Uterus (tissue), 4 donors: Measurements from ENCODE around the gene ANKRD16. TPM values are rescaled to one million over a fixed set of nuclear protein-coding genes. Genes with fewer than 3 reads are reported as not detected.

Experiments used
- DNase-seq, 2 donors: peaks; one replicate each; pipeline ENCODE4 v3.0.0-alpha.2; 2019 to 2020
- H3K27ac ChIP-seq, 2 donors: fragments of 200-600 bp; sonication (generic); 1 replicate in 1 of 2; 2 replicates in 1 of 2; pipeline ENCODE4 v1.5.1; 2016 to 2018
- H3K27me3 ChIP-seq, 2 donors: fragments of 200-600 bp; sonication (generic); one replicate each; pipeline ENCODE4 v1.5.1; 2018 to 2019; ENCODE audit warnings: control low read depth in 1 of 2
- H3K36me3 ChIP-seq, 2 donors: fragments of 200-600 bp; sonication (generic); one replicate each; pipeline ENCODE4 v1.5.1; 2019; ENCODE audit warnings: control low read depth in 1 of 2
- H3K4me1 ChIP-seq, 2 donors: fragments of 200-600 bp; sonication (generic); one replicate each; pipeline ENCODE4 v1.5.1; 2018 to 2019; ENCODE audit warnings: control low read depth in 1 of 2
- H3K4me3 ChIP-seq, 2 donors: fragments of 200-600 bp; sonication (generic); 1 replicate in 1 of 2; 2 replicates in 1 of 2; pipeline ENCODE4 v1.5.1; 2018 to 2019; ENCODE audit warnings: mild to moderate bottlenecking in 1 of 2
- H3K9me3 ChIP-seq, 2 donors: fragments of 200-600 bp; sonication (generic); one replicate each; pipeline ENCODE4 v1.5.1; 2019; ENCODE audit warnings: control low read depth in 1 of 2
- POLR2A ChIP-seq, 2 donors: fragments of 450-650 bp; IDR thresholded peaks; one replicate each; pipeline ENCODE4 v1.6.1; 2016; ENCODE audit warnings: antibody characterized with exemption in 2 of 2, mild to moderate bottlenecking in 1 of 2, moderate library complexity in 1 of 2
- intact Hi-C: fragments of 100-400 bp; cut with DNase I; formaldehyde crosslinking; loops from one replicate; pipeline ENCODE4 v1.15.1; 2023; ENCODE audit warnings: low total_unique reads
- total RNA-seq, 4 donors: library from RNA; depleted of rRNA in 3 of 4; stranded (reverse); fragments of >200 nt in 3 of 4; gene quantifications; one replicate each; pipeline versions ENCODE4 v1.1.0 to v1.2.4, GENCODE V29; 2014 to 2023
- TF ChIP-seq, protein P1 (sequence below), 4 experiments: fragments of 200-600 bp in 2 of 4; fragments of 450-650 bp in 2 of 4; sonication (generic) in 2 of 4; IDR thresholded peaks; one replicate each; pipeline ENCODE4 v1.5.1; 2016 to 2019; ENCODE audit warnings: antibody characterized with exemption in 4 of 4, mild to moderate bottlenecking in 2 of 4, moderate library complexity in 1 of 4
- donor health status: DM: yes; HTN: yes; CAD: no.

The ANKRD16 gene
- total RNA-seq, 4 donors from 2014 or later, result 11.9 to 28.4 (median 17.8) TPM

DNA sequence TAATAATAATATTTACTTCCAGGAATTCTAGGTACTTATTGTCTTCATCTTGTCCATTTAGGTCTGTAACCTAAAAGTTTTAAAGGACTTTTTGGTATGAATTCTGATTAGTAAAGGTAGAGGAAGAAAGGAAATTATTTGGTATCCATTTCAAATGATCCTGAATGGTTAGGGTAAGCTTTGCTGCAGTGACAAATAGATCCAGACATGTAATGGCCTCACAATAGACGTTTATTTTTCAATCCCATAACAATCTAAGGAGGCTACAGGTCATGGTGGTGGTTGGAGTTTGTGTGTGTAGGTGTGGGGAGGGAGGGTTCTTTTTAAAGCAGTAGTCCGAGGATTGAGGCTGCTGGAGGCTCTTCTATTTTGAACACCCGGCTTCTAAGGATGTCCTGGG lies 5.7 kb upstream of the ANKRD16 start:
- no peaks in the 10 kb centered on the region for H3K9me3 ChIP-seq
- no peak overlapping the region for H3K27ac ChIP-seq
- TF ChIP-seq, protein P1, sequence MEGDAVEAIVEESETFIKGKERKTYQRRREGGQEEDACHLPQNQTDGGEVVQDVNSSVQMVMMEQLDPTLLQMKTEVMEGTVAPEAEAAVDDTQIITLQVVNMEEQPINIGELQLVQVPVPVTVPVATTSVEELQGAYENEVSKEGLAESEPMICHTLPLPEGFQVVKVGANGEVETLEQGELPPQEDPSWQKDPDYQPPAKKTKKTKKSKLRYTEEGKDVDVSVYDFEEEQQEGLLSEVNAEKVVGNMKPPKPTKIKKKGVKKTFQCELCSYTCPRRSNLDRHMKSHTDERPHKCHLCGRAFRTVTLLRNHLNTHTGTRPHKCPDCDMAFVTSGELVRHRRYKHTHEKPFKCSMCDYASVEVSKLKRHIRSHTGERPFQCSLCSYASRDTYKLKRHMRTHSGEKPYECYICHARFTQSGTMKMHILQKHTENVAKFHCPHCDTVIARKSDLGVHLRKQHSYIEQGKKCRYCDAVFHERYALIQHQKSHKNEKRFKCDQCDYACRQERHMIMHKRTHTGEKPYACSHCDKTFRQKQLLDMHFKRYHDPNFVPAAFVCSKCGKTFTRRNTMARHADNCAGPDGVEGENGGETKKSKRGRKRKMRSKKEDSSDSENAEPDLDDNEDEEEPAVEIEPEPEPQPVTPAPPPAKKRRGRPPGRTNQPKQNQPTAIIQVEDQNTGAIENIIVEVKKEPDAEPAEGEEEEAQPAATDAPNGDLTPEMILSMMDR (IDR thresholded peaks at IDR 0.05), result no peak
- TF ChIP-seq POLR2A (IDR thresholded peaks at IDR 0.05), result no peak
- no peaks in the 10 kb centered on the region for H3K27me3 ChIP-seq
- no peak for DNase-seq
- intact Hi-C loops, result no loop called here
- no peaks in the 10 kb centered on the region for H3K36me3 ChIP-seq
- no peaks in the 10 kb centered on the region for H3K4me1 ChIP-seq
- no peak overlapping the region for H3K4me3 ChIP-seq

DNA sequence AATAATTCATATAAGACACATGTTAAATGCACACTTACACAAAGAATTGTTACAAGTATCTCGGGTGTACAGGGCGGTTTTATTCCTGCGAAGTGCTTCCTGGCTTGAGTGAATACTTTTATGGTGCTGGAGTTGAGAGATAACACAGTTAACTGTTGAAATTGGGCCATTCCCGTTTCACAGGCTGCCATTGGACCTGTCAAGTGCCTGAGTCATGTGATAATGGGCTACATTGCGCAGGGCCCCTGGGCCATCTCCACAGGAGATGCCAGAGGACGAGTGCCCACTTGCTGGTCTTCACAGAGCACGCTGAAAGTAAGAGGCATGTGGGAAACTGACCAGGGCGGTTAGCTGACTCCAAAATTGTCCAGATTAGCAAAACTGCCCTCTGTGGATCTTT lies 5.2 kb upstream of the ANKRD16 start:
- intact Hi-C loops, result no loop called here
- no peaks in the 10 kb centered on the region for H3K36me3 ChIP-seq
- no peaks in the 10 kb centered on the region for H3K4me1 ChIP-seq
- H3K9me3 ChIP-seq, result no peaks in the 10 kb centered on the region
- no peaks in the 10 kb centered on the region for H3K27me3 ChIP-seq
- no peak for DNase-seq
- H3K4me3 ChIP-seq, result no peak overlapping the region
- no peak overlapping the region for H3K27ac ChIP-seq
- TF ChIP-seq POLR2A (IDR thresholded peaks at IDR 0.05), result no peak
- TF ChIP-seq, protein P1 (IDR thresholded peaks at IDR 0.05), result no peak

DNA sequence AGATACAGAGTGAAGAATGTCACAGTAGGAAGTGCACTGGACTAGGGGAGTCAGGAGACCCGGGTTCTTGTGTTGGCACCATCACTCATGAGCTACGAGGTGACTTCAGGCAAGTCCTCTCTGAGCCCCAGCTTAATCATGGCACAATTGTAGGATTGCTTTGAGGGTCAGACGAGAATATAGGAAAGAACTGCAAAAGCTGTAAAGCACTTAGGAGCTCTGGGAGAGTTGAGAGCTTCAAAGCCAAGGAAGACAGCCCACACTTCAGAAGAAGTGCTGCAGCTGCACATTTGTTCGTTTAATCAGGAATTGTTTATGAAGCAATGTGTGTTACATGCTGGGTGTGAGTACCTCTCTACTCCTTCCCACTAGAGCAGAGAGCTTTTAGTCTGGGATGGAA lies 4.7 kb upstream of the ANKRD16 start:
- intact Hi-C loops, result no loop called here
- TF ChIP-seq, protein P1 (IDR thresholded peaks at IDR 0.05), result no peak
- Histone ChIP-seq H3K27ac (no peak overlapping the region), H3K27me3 (no peaks in the 10 kb centered on the region), H3K36me3 (no peaks in the 10 kb centered on the region), H3K9me3 (no peaks in the 10 kb centered on the region), H3K4me3 (no peak overlapping the region), H3K4me1 (no peaks in the 10 kb centered on the region)
- no peak for DNase-seq

DNA sequence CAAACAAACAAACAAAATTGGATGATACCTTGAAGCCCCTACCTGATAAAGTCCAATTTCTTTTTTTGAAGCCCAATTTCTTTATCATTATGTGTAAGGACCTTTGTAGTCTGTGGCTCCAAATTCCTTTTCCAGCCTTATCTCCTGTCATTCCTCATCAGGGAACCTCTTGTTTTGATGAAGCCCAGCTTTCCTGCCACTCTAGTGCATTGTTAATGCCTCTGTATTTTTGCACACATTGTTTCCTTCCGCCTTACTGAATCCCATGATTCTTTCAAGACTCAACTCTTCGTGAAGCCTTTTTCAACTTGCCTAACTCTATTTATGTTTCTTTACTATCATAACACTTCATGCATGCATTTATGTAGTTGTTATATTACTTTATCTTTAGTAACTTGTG lies 3.6 kb upstream of the ANKRD16 start:
- TF ChIP-seq POLR2A (IDR thresholded peaks at IDR 0.05), result no peak
- TF ChIP-seq, protein P1 (IDR thresholded peaks at IDR 0.05), result no peak
- intact Hi-C loops, result no loop called here
- Histone ChIP-seq H3K4me3 (no peak overlapping the region), H3K27me3 (no peaks in the 10 kb centered on the region), H3K9me3 (no peaks in the 10 kb centered on the region), H3K4me1 (peaks cover 0 to 3% of the 10 kb centered on the region in 2 donors), H3K36me3 (no peaks in the 10 kb centered on the region), H3K27ac (no peak overlapping the region)
- DNase-seq, result no peak

DNA sequence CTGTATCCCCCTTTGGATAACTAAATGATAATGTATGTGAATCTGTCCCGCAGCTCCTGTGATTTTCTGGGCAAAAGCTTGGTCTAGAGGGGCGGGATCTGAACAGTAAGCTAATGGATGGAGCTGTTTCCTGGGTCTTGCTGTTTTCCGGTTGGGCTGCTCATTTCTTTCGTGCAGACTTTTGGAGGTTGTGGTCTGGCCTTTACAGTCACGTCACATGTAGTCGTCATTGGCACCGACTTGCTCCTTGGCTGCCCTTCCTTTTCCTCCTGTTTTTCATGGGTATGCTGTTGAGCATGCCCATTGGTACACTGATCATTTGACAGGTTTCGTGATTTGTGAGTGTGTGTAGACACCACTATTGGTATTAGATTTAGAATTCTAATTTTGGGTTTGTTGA lies 2.3 kb upstream of the ANKRD16 start:
- intact Hi-C loops, result no loop called here
- H3K27me3 ChIP-seq, result no peaks in the 10 kb centered on the region
- no peak overlapping the region for H3K27ac ChIP-seq
- H3K36me3 ChIP-seq, result no peaks in the 10 kb centered on the region
- no peak for TF ChIP-seq POLR2A (IDR thresholded peaks at IDR 0.05)
- TF ChIP-seq, protein P1 (IDR thresholded peaks at IDR 0.05), result no peak
- DNase-seq, result no peak
- peaks cover 0 to 10% of the 10 kb centered on the region in 2 donors for H3K4me1 ChIP-seq
- no peak overlapping the region for H3K4me3 ChIP-seq
- H3K9me3 ChIP-seq, result no peaks in the 10 kb centered on the region
